Measurements from ENCODE around the gene ASB9. TPM values are rescaled to one million over a fixed set of nuclear protein-coding genes. Genes with fewer than 3 reads are reported as not detected.

The ASB9 gene
- total and polyA plus RNA-seq, 4 donors = 2.4 to 11.3 (median 2.9) TPM

- no peak for DNase-seq (ENCODE audit: low spot score)
Observed at GRCh38 chrX:15319075-15319474, 49.2 kb upstream of the ASB9 start.

DNA sequence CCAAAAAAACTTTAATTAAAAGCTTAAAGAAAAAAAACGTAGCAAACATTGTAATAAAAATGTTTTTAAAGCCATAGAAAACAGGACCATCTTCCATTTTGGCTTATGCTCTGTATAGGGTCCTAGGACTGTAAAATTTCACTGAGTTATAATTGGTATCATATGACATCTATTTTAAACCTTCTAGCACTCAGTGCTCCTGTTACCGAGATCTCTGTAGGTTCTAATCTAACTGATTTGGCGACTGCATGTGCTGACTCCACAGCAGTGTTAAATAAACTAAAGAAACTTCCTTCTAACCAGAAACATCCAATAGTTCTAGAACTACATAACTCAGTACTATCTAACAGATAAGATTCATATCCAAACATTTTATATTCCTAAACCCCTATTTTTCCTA is 45.6 kb upstream of the ASB9 start, which contains the start of gene ASB11:
TSS of gene ASB11 (minus strand) at position 132 of the 400 bp plus-strand sequence. CDS start at position 97, 35 bp downstream.
- H3K4me3 ChIP-seq (ENCODE audit: low read depth in 1 of 3, low read length in 3 of 3) = no peak within 1 kb of the TSS
- no peak within 1 kb of the TSS for H3K9ac ChIP-seq (ENCODE audit: low read depth in 1 of 2, low read length in 2 of 2)
- no peak for TF ChIP-seq SP1 (IDR thresholded peaks at IDR 0.05)
- no peak for TF ChIP-seq FOXA1 (IDR thresholded peaks at IDR 0.05)
- TF ChIP-seq NR2F2 (IDR thresholded peaks at IDR 0.05) = no peak
- no peak for TF ChIP-seq RXRA (IDR thresholded peaks at IDR 0.05)
- no peak for TF ChIP-seq FOXA2 (IDR thresholded peaks at IDR 0.05)
- TF ChIP-seq MAX (IDR thresholded peaks at IDR 0.05) = no peak
- TF ChIP-seq JUND (IDR thresholded peaks at IDR 0.05) = no peak
- TF ChIP-seq, protein P1, sequence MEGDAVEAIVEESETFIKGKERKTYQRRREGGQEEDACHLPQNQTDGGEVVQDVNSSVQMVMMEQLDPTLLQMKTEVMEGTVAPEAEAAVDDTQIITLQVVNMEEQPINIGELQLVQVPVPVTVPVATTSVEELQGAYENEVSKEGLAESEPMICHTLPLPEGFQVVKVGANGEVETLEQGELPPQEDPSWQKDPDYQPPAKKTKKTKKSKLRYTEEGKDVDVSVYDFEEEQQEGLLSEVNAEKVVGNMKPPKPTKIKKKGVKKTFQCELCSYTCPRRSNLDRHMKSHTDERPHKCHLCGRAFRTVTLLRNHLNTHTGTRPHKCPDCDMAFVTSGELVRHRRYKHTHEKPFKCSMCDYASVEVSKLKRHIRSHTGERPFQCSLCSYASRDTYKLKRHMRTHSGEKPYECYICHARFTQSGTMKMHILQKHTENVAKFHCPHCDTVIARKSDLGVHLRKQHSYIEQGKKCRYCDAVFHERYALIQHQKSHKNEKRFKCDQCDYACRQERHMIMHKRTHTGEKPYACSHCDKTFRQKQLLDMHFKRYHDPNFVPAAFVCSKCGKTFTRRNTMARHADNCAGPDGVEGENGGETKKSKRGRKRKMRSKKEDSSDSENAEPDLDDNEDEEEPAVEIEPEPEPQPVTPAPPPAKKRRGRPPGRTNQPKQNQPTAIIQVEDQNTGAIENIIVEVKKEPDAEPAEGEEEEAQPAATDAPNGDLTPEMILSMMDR (IDR thresholded peaks at IDR 0.05; ENCODE audit: low read depth, low read length, missing input control) = no peak
- TF ChIP-seq, protein P2, sequence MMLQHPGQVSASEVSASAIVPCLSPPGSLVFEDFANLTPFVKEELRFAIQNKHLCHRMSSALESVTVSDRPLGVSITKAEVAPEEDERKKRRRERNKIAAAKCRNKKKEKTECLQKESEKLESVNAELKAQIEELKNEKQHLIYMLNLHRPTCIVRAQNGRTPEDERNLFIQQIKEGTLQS (IDR thresholded peaks at IDR 0.05) = no peak
- no peak for TF ChIP-seq YY1 (IDR thresholded peaks at IDR 0.05)
- no peaks in the 10 kb centered on the region for H3K4me1 ChIP-seq (ENCODE audit: control insufficient read depth in 4 of 4, insufficient read depth in 4 of 4, low read length in 3 of 4)
- H3K27ac ChIP-seq (ENCODE audit: low read depth in 1 of 2, low read length in 2 of 2) = no peak within 1 kb of the TSS
- peaks cover 0 to under 1% (median 0%) of the 10 kb centered on the region in 4 donors for H3K36me3 ChIP-seq (ENCODE audit: control insufficient read depth in 4 of 4, insufficient read depth in 3 of 4, low read depth in 1 of 4, low read length in 3 of 4)
- no peak for DNase-seq (ENCODE audit: low spot score)
- 70% methylated on average over 3 of the region's 3 CpGs for WGBS
- no peaks in the 10 kb centered on the region for H3K9me3 ChIP-seq (ENCODE audit: control insufficient read depth in 4 of 4, low read length in 3 of 4)
- H3K27me3 ChIP-seq (ENCODE audit: control insufficient read depth in 4 of 4, insufficient read depth in 4 of 4, low read length in 3 of 4) = no peaks in the 10 kb centered on the region

More at GRCh38 chrX:15319075-15319474, 49.2 kb upstream of the ASB9 start:
- no peak overlapping the region for H3K9ac ChIP-seq (ENCODE audit: low read depth in 1 of 2, low read length in 2 of 2)
- peaks cover 0 to 7% (median 3%) of the 10 kb centered on the region in 4 donors for H3K36me3 ChIP-seq (ENCODE audit: control insufficient read depth in 4 of 4, insufficient read depth in 3 of 4, low read depth in 1 of 4, low read length in 3 of 4)
- no peak overlapping the region for H3K27ac ChIP-seq (ENCODE audit: low read depth in 1 of 2, low read length in 2 of 2)
- H3K9me3 ChIP-seq (ENCODE audit: control insufficient read depth in 4 of 4, low read length in 3 of 4) = no peaks in the 10 kb centered on the region
- no peaks in the 10 kb centered on the region for H3K4me1 ChIP-seq (ENCODE audit: control insufficient read depth in 4 of 4, insufficient read depth in 4 of 4, low read length in 3 of 4)
- TF ChIP-seq TAF1 (conservative IDR thresholded peaks at IDR 0.05) (no peak), RAD21 (IDR thresholded peaks at IDR 0.05) (no peak), EGR1 (IDR thresholded peaks at IDR 0.05; ENCODE audit: low read depth in 2 of 2) (no peak), FOXA2 (IDR thresholded peaks at IDR 0.05) (no peak), GABPA (IDR thresholded peaks at IDR 0.05 in 1 of 2, conservative IDR thresholded peaks at IDR 0.05 in 1 of 2) (no peak), MAX (IDR thresholded peaks at IDR 0.05) (no peak), SP1 (IDR thresholded peaks at IDR 0.05) (no peak), REST (IDR thresholded peaks at IDR 0.05) (no peak), HNF4A (conservative IDR thresholded peaks at IDR 0.05) (no peak)
- TF ChIP-seq, protein P1 (IDR thresholded peaks at IDR 0.05; ENCODE audit: low read depth, low read length, missing input control) = no peak
- TF ChIP-seq, protein P2 (IDR thresholded peaks at IDR 0.05) = no peak
- peaks cover 0 to 3% (median 0%) of the 10 kb centered on the region in 4 donors for H3K27me3 ChIP-seq (ENCODE audit: control insufficient read depth in 4 of 4, insufficient read depth in 4 of 4, low read length in 3 of 4)
- no peak overlapping the region for H3K4me3 ChIP-seq (ENCODE audit: low read depth in 1 of 3, low read length in 3 of 3)
- WGBS = over 99% methylated on average over 4 of the region's 4 CpGs
